D721Med (cell line): ENCODE measurements around the gene NDUFA13.

ENCODE experiments used
- DNase-seq: peaks from one replicate; pipeline ENCODE4 v3.0.0; 2011; ENCODE audit warnings: low spot score; ENCODE audit not compliant: insufficient read length
- FAIRE-seq: peaks from 2 replicates; lab custom pipeline; 2011; peaks lifted over from hg19 to GRCh38; lab: Jason Lieb, UNC
- TF ChIP-seq, protein P1 (sequence below): IDR thresholded peaks from 2 replicates; pipeline ENCODE4 v1.5.1; 2012; ENCODE audit warnings: mild to moderate bottlenecking, control low read depth; ENCODE audit not compliant: insufficient read depth; ENCODE audit errors: missing control alignments

NDUFA13 gene

DNA sequence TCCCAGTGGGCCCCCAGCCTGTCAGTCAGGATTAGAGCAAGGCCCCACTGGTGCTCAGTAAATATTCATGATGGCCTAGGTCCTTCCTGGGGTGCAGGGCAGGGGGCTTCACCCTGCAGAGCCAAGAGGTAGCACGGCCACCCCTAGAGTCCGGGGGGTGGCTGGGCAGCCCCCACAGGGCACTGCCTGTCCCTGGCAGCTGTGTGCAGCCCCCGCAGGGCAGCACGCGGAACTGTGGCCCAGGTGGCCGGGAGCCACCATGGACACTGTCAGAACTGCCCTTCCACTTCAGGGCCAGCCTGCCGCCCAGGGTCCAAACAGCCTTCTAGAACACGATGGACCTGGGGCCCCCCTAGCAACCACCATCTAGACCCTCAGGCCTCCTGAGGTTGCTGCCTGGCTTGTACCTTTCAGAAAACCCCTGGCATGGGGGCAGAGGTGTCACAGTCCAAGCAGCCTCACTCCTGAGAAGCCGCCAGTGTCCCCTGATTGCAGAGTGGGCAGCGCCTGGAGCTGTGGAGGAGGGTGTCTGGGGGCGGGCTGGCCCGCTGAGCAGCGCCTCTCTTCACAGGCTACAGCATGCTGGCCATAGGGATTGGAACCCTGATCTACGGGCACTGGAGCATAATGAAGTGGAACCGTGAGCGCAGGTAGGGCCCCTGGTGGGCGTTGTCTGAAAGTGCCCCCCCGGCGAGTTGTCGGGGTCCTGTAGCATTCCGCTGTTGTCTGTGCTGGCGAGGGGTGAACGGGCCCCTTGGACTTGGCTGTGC, 9.8 kb downstream of the NDUFA13 start:
- TF ChIP-seq, protein P1, sequence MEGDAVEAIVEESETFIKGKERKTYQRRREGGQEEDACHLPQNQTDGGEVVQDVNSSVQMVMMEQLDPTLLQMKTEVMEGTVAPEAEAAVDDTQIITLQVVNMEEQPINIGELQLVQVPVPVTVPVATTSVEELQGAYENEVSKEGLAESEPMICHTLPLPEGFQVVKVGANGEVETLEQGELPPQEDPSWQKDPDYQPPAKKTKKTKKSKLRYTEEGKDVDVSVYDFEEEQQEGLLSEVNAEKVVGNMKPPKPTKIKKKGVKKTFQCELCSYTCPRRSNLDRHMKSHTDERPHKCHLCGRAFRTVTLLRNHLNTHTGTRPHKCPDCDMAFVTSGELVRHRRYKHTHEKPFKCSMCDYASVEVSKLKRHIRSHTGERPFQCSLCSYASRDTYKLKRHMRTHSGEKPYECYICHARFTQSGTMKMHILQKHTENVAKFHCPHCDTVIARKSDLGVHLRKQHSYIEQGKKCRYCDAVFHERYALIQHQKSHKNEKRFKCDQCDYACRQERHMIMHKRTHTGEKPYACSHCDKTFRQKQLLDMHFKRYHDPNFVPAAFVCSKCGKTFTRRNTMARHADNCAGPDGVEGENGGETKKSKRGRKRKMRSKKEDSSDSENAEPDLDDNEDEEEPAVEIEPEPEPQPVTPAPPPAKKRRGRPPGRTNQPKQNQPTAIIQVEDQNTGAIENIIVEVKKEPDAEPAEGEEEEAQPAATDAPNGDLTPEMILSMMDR = no peak
- FAIRE-seq (no peak), DNase-seq (no peak)

GRCh38 chr19:19526581-19527370, 10.8 kb downstream of the NDUFA13 start:
- no peak for FAIRE-seq
- DNase-seq = no peak
- TF ChIP-seq, protein P1 = no peak

GRCh38 chr19:19527371-19527656, 11.3 kb downstream of the NDUFA13 start:
- TF ChIP-seq, protein P1 = no peak
- FAIRE-seq = no peak

DNA sequence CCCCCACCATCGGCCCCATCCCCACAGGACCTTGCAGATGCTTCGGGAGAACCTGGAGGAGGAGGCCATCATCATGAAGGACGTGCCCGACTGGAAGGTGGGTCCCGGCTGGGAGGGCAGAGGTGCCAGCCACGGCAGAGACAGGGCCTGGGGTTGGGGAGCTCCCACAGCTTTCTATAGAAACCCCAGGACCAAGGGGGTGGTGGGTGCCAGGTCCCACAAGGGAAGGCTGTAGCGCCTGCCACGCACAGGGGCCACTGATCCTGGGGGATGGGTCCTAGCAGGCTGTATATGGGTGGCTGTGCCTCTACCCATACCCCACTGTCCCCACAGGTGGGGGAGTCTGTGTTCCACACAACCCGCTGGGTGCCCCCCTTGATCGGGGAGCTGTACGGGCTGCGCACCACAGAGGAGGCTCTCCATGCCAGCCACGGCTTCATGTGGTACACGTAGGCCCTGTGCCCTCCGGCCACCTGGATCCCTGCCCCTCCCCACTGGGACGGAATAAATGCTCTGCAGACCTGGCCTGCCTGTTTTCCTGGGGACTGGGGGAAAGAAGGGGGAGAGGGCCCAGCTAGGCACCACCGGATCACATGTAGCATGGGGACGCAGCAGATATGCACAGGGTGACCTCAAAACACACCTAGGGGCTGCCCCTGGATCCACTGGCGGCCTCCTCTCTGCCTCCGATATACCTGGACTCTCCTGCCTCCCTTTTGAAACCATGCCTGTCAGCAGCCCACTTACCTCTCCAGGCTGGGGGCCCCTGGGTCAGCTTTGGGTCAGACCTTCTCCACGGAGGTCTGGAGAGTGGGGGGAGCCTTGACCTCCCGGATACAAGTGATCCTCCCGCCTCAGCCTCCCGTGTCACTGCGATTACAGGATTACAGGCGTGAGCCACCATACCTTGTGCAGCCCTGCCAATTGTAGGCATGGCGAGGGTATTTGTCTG, 11.9 kb downstream of the NDUFA13 start:
- DNase-seq = no peak
- TF ChIP-seq, protein P1 = no peak
- no peak for FAIRE-seq

More at GRCh38 chr19:19527371-19527656, 11.3 kb downstream of the NDUFA13 start:
- DNase-seq = no peak

GRCh38 chr19:19528721-19529490, 12.9 kb downstream of the NDUFA13 start, which contains the start of gene YJEFN3:
TSS of gene YJEFN3 (plus strand) at chr19:19528911. CDS start at chr19:19528933, 22 bp downstream.
- no peak for DNase-seq
- TF ChIP-seq, protein P1 = no peak

DNA sequence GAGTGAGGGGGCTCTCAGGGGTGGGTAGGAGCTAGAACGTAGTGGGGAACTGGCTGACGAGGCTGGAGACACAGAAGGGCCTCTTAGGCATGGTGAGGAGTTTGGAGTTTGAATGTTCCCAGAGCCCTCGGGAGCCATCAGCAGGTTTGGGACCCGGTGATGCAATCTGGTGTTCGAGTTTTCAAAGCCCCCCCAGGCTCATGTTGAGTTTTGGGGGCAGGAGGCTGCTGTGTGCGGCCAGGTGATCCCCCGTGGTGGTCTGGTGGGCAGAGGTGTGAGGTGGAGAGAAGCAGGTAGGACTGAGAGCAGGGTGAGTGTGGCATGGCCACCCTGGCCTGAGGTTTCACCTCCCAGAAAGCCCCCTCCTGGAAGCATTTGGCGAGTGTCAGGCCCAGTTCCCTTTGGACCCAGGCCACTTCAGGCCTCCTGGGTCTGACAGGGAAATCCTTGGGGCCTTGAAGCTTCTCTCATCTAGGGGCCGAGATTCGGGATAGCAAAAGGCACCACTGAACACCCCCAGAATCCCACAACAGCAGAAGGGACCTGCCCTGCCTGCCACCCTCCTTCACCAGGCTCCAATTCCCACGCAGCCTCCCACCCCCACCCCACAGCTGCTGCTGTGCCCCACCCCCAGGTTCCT, 13.9 kb downstream of the NDUFA13 start:
- DNase-seq (no peak), FAIRE-seq (no peak)
- TF ChIP-seq, protein P1 = no peak

More at GRCh38 chr19:19528721-19529490, 12.9 kb downstream of the NDUFA13 start, which contains the start of gene YJEFN3:
- FAIRE-seq = no peak
